Measurements from ENCODE around the gene FAM20C. TPM values are rescaled to one million over a fixed set of nuclear protein-coding genes. Genes with fewer than 3 reads are reported as not detected.
A peak's percentile ranks its signal among the peaks of the same experiment; 100 is the strongest.

FAM20C gene
- polyA plus RNA-seq, 1 donor, result 57.2 TPM

GRCh38 chr7:184294-185264 lies 7.8 kb upstream of the FAM20C start:
- Histone ChIP-seq H3K36me3 (ENCODE audit: control insufficient read depth, insufficient read depth, low read length) (no peaks in the 10 kb centered on the region), H3K9me3 (ENCODE audit: control insufficient read depth, low read depth, low read length) (peaks cover 3% of the 10 kb centered on the region), H3K4me3 (ENCODE audit: low read length) (no peak overlapping the region), H3K27ac (ENCODE audit: low read length) (no peak overlapping the region), H3K4me1 (ENCODE audit: control insufficient read depth, insufficient read depth, low read length) (peaks cover 7% of the 10 kb centered on the region), H3K27me3 (ENCODE audit: control insufficient read depth, insufficient read depth, low read length) (peaks cover 7% of the 10 kb centered on the region)
- WGBS (ENCODE audit: insufficient coverage, low lambda C conversion rate), result 27% methylated on average over 2 of the region's 27 CpGs
- DNase-seq, result no peak

- Histone ChIP-seq H3K9me3 (ENCODE audit: control insufficient read depth, low read depth, low read length) (peaks cover 3% of the 10 kb centered on the region), H3K4me3 (ENCODE audit: low read length) (no peak overlapping the region), H3K27me3 (ENCODE audit: control insufficient read depth, insufficient read depth, low read length) (peaks cover 7% of the 10 kb centered on the region), H3K36me3 (ENCODE audit: control insufficient read depth, insufficient read depth, low read length) (peaks cover 3% of the 10 kb centered on the region), H3K4me1 (ENCODE audit: control insufficient read depth, insufficient read depth, low read length) (peaks cover 19% of the 10 kb centered on the region), H3K27ac (ENCODE audit: low read length) (no peak overlapping the region)
- DNase-seq, result no peak
- WGBS (ENCODE audit: insufficient coverage, low lambda C conversion rate), result no CpG with 5 or more reads among the region's 26 CpGs
Measured at GRCh38 chr7:186516-187113, 5.8 kb upstream of the FAM20C start.

DNA sequence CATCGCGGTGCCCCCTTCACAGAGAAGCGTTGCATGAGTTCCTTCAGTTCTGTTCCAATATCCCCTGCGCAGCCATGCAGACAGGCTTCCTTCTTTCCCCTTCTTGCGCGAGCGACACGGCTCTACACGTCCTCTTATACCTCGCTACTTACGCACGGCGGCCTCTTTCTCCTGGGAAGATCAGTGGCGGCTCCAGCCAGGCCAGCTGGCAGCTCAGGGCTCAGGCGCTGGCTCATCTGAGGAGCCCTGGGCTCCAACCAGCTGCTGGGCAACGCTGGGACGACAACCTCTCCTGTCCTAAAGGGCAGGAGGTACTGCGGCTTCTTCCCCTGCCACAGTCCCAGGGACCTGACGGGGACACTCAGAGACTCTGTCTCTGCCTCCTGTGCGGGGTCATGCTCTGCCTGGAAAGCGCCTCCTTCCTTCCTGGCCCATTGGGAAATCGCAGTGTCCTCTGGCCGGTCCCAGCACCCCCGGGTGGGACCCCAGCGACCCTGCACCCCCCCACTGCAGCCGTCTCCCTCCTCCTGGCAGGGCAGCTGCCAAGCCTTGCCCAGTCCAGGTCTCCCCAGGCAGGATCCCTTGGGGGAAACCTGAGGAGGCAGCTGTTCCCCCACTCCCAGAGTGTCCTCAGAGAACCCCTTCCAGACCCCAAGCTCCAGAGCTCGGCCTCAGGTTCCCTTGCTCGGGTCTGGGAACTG lies 5.0 kb upstream of the FAM20C start:
- Histone ChIP-seq H3K4me1 (ENCODE audit: control insufficient read depth, insufficient read depth, low read length) (peaks cover 21% of the 10 kb centered on the region), H3K36me3 (ENCODE audit: control insufficient read depth, insufficient read depth, low read length) (peaks cover 3% of the 10 kb centered on the region), H3K27ac (ENCODE audit: low read length) (no peak overlapping the region), H3K27me3 (ENCODE audit: control insufficient read depth, insufficient read depth, low read length) (peaks cover 7% of the 10 kb centered on the region), H3K4me3 (ENCODE audit: low read length) (no peak overlapping the region), H3K9me3 (ENCODE audit: control insufficient read depth, low read depth, low read length) (peaks cover 3% of the 10 kb centered on the region)
- WGBS (ENCODE audit: insufficient coverage, low lambda C conversion rate), result no CpG with 5 or more reads among the region's 28 CpGs
- no peak for DNase-seq

DNA sequence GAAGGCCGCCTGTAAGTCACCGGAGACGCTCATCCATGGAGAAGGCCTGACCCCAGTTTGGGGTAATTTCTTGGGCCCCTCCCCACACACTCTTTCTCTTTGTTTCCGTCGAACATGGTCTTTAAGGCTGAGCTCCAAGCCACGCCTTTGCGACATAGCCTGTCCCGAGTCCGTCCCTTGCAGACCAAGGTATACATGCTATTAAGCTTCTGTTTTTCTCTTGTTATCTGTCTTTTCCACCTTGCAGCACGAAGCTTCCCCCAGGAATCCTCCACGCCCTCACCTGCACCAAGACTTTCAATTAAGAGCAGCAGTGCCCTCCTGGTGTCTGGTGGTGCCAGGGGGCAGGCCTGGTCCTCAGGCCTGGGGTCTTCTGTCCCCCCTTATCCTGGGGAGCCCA lies 4.2 kb upstream of the FAM20C start:
- peaks cover 7% of the 10 kb centered on the region for H3K27me3 ChIP-seq (ENCODE audit: control insufficient read depth, insufficient read depth, low read length)
- DNase-seq, result no peak
- WGBS (ENCODE audit: insufficient coverage, low lambda C conversion rate), result 50% methylated on average over 3 of the region's 11 CpGs

DNA sequence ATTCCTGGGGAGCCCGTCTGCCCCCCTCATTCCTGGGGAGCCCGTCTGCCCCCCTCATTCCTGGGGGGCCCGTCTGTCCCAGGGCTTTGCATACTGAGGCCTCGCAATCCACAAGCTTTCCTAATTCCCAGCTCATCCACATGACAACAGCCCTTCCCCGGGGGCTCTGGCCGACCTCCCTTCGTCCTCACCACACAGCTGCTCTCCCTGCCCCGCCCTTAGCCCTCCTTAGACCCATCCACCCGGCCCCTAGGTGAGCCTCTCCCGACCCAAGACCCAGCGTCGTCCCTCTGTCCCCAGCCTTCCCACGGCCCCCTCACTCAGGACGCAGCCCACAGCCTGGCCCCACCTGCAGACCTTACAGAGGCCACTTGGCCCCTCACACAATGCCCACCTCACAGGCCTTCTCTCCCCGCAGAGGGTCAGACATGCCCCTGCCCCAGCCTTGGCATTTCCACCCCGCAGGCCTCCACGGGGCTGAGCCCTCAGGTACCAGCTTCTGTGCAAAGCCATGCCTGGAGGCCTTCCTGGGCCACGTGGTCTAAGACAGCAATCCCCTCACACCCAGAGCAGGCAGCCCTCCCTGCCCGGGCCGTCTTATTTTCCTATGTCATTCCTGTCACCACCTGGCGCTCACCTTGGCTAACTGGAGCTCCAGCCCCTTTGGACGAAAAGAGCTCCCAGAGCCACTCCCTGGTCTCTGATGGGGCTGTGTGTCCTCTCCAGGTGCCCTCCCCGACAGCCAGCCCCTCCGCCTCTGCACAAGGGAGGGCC lies 3.5 kb upstream of the FAM20C start:
- Histone ChIP-seq H3K27ac (ENCODE audit: low read length) (no peak overlapping the region), H3K36me3 (ENCODE audit: control insufficient read depth, insufficient read depth, low read length) (peaks cover 3% of the 10 kb centered on the region), H3K4me3 (ENCODE audit: low read length) (no peak overlapping the region), H3K27me3 (ENCODE audit: control insufficient read depth, insufficient read depth, low read length) (peaks cover 7% of the 10 kb centered on the region), H3K9me3 (ENCODE audit: control insufficient read depth, low read depth, low read length) (peaks cover 3% of the 10 kb centered on the region), H3K4me1 (ENCODE audit: control insufficient read depth, insufficient read depth, low read length) (peaks cover 21% of the 10 kb centered on the region)
- WGBS (ENCODE audit: insufficient coverage, low lambda C conversion rate), result no CpG with 5 or more reads among the region's 24 CpGs
- DNase-seq, result no peak

More for the DNA sequence above, 4.2 kb upstream of the FAM20C start:
- H3K9me3 ChIP-seq (ENCODE audit: control insufficient read depth, low read depth, low read length), result peaks cover 3% of the 10 kb centered on the region
- peaks cover 3% of the 10 kb centered on the region for H3K36me3 ChIP-seq (ENCODE audit: control insufficient read depth, insufficient read depth, low read length)
- no peak overlapping the region for H3K4me3 ChIP-seq (ENCODE audit: low read length)
- H3K4me1 ChIP-seq (ENCODE audit: control insufficient read depth, insufficient read depth, low read length), result peaks cover 21% of the 10 kb centered on the region
- no peak overlapping the region for H3K27ac ChIP-seq (ENCODE audit: low read length)

DNA sequence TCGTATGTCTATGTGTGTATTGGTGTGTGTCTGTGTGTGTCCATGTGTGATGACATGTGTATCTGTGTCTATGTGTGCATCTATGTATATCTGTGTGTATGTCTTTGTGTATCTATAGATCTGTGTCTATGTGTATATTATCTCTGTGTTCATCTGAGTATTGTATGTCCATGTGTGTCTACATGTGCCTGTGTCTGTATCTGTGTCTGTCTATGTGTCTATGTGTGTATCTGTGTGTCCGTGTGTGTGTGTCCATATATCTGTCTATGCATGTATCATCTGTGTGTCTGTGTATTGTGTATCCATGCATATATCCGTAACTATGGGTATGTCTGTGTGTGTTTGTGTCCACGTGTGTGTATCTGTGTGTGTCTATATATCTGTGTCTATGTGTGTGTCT lies 2.7 kb upstream of the FAM20C start:
- no peak overlapping the region for H3K27ac ChIP-seq (ENCODE audit: low read length)
- peaks cover 3% of the 10 kb centered on the region for H3K9me3 ChIP-seq (ENCODE audit: control insufficient read depth, low read depth, low read length)
- H3K36me3 ChIP-seq (ENCODE audit: control insufficient read depth, insufficient read depth, low read length), result peaks cover 3% of the 10 kb centered on the region
- no peak for DNase-seq
- WGBS (ENCODE audit: insufficient coverage, low lambda C conversion rate), result no CpG with 5 or more reads among the region's 4 CpGs
- H3K4me3 ChIP-seq (ENCODE audit: low read length), result no peak overlapping the region
- H3K27me3 ChIP-seq (ENCODE audit: control insufficient read depth, insufficient read depth, low read length), result peaks cover 4% of the 10 kb centered on the region
- H3K4me1 ChIP-seq (ENCODE audit: control insufficient read depth, insufficient read depth, low read length), result peaks cover 23% of the 10 kb centered on the region

DNA sequence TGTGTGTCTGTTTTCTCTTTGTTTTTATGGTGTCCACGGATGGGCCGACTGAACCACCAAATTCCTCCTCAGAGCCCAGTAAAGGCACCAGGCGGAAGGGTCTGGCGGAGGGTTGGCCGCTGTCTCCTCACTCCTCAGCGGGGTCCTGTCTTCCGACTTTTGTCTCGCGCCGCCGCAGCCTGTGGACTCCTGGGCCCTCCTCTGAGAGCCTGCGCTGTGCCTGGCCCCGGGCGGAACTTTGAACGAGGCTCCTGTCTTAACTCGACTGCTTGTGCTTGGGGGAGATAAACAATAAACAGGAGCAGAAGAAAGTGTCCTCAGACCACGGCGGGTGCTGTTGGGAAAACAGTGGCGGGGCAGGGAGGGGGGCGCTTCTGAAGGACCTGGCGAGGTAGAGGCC lies 2.2 kb upstream of the FAM20C start:
- peaks cover 8% of the 10 kb centered on the region for H3K36me3 ChIP-seq (ENCODE audit: control insufficient read depth, insufficient read depth, low read length)
- peaks cover 4% of the 10 kb centered on the region for H3K27me3 ChIP-seq (ENCODE audit: control insufficient read depth, insufficient read depth, low read length)
- DNase-seq, result no peak
- peaks cover 28% of the 10 kb centered on the region for H3K4me1 ChIP-seq (ENCODE audit: control insufficient read depth, insufficient read depth, low read length)
- no peak overlapping the region for H3K4me3 ChIP-seq (ENCODE audit: low read length)
- peaks cover 3% of the 10 kb centered on the region for H3K9me3 ChIP-seq (ENCODE audit: control insufficient read depth, low read depth, low read length)
- WGBS (ENCODE audit: insufficient coverage, low lambda C conversion rate), result no CpG with 5 or more reads among the region's 21 CpGs
- H3K27ac ChIP-seq (ENCODE audit: low read length), result no peak overlapping the region

GRCh38 chr7:191105-191980 lies 1.0 kb upstream of the FAM20C start:
- peak; percentile 61 to 71 for DNase-seq
- Histone ChIP-seq H3K4me3 (ENCODE audit: low read length) (peak overlapping the region; percentile 52), H3K4me1 (ENCODE audit: control insufficient read depth, insufficient read depth, low read length) (peaks cover 40% of the 10 kb centered on the region), H3K9me3 (ENCODE audit: control insufficient read depth, low read depth, low read length) (peaks cover under 1% of the 10 kb centered on the region), H3K27me3 (ENCODE audit: control insufficient read depth, insufficient read depth, low read length) (peaks cover 4% of the 10 kb centered on the region), H3K27ac (ENCODE audit: low read length) (peak overlapping the region; percentile 75), H3K36me3 (ENCODE audit: control insufficient read depth, insufficient read depth, low read length) (peaks cover 19% of the 10 kb centered on the region)
- no CpG with 5 or more reads among the region's 34 CpGs for WGBS (ENCODE audit: insufficient coverage, low lambda C conversion rate)

GRCh38 chr7:192701-193480 lies 520 bp downstream of the FAM20C start:
- WGBS (ENCODE audit: insufficient coverage, low lambda C conversion rate), result no CpG with 5 or more reads among the region's 119 CpGs
- Histone ChIP-seq H3K9me3 (ENCODE audit: control insufficient read depth, low read depth, low read length) (peaks cover 2% of the 10 kb centered on the region), H3K36me3 (ENCODE audit: control insufficient read depth, insufficient read depth, low read length) (peaks cover 35% of the 10 kb centered on the region), H3K27ac (ENCODE audit: low read length) (peak overlapping the region; percentile 83), H3K4me1 (ENCODE audit: control insufficient read depth, insufficient read depth, low read length) (peaks cover 54% of the 10 kb centered on the region), H3K4me3 (ENCODE audit: low read length) (peak overlapping the region; percentile 99), H3K27me3 (ENCODE audit: control insufficient read depth, insufficient read depth, low read length) (no peaks in the 10 kb centered on the region)
- peak; percentile 48 to 73 for DNase-seq

All from large intestine (tissue), 3 donors.